ENCODE results near the gene CFAP77.

Gene CFAP77

GRCh38 chr9:132609829-132610228, 199.8 kb downstream of the CFAP77 start:
- no peak for DNase-seq

- DNase-seq, result no peak
Measured at GRCh38 chr9:132610661-132611060, 200.7 kb downstream of the CFAP77 start.

GRCh38 chr9:132614324-132614723, 204.3 kb downstream of the CFAP77 start:
- DNase-seq, result no peak

- DNase-seq, result no peak
Measured at GRCh38 chr9:132615774-132616173, 205.8 kb downstream of the CFAP77 start.

GRCh38 chr9:132616725-132617124, 206.7 kb downstream of the CFAP77 start:
- no peak for DNase-seq

- DNase-seq, result no peak
Measured at GRCh38 chr9:132622159-132622558, 212.1 kb downstream of the CFAP77 start.
